GM18867 (cell line): ENCODE measurements around the gene USP10.
"Not testable (repeated sequence)": the region's sequence is repeated elsewhere in the genome, so short reads cannot be mapped to it uniquely, and the experiment has no call there.

Source experiments
- ATAC-seq: cut with Tn5 transposase; IDR thresholded peaks from one replicate; pipeline ENCODE4 v1.9.1; 2021; ENCODE audit warnings: mild to moderate bottlenecking, moderate library complexity; ENCODE audit not compliant: unreplicated experiment

USP10 gene

DNA sequence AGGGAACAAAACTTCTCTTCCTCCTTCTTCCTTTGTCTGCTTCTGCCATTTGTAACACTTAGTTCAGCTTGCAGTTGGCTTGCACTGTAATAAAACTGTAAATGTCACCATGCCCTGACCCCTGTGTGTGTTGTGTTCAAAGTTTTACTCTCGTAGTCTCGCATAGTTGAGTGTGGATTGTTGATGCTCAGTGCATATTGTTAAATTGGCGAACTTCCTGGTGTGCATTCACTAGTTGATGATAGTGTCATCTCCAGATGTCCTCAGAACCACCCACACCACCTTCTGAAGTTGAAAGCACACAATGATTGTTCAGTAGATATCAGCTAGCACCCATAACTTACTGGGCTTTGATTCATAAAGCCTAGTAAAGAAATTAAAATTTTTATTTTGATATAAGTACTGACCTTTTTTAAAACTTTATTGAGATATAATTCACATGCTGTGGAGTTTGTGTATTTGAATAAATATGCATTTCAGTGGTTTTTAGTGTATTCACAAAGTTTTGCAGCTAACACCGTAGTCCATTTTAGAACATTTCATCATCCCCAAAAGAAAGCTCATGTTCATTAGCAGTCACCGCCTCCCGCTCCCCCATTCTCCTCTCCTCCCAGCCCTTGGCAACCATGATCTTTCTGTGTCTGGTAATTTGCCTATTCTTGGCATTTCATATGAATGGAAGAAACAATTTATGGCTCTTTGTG lies 25.0 kb downstream of the USP10 start:
- ATAC-seq, result no peak

DNA sequence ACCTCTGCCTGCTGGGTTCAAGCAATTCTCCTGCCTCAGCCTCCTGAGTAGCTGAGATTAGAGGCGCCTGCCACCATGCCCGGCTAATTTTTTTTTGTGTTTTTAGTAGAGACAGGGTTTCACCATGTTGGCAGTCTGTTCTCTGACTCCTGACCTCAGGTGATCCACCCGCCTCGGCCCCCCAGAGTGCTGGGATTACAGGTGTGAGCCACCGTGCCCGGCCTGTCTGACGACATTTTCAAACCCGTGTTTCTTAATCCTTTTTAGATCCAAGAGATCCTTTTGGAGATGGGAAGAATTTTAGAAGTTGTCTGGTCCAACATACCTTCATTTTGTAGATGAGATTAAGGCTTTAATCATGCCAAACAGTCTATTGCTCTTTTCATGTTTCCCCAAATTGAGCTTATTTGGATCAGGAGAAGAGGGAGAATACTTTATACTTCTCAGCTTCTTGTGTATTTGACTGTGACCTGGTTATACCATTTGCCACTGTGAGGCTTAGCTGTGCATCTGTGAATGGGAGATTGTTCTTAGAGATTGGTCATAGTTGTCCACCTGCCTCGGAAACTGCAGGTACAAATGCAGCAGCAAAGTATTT lies 25.8 kb downstream of the USP10 start:
- no peak for ATAC-seq

DNA sequence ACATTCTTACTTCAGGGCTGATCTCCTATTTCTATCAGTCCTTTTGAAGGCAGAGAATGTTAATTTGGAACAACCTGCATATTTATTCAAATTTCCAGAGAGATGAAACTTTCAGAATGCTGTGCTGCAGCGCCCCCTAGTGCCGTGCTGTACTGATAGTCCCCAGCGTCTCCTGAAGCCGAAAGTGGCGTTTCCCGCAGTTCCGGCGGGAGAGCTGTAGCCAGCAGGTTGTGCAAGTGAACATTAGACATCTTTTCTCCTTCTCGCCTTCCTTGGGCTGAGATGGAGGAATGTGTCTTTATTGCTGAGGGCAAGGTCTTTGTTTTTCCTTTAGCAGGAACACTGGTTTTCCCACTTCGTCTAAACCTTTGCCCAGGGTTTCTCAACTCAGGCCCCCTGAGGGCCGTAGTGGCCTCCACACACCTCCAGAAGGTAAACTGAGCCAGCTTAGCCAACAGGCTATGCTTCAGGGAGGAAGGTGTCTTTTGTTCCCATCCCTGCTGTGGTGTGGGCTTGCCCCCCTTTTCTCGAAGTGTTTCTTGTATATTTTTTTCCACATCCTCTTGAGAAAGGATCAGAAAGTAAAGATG lies 26.4 kb downstream of the USP10 start:
- ATAC-seq, result peak; percentile 31

DNA sequence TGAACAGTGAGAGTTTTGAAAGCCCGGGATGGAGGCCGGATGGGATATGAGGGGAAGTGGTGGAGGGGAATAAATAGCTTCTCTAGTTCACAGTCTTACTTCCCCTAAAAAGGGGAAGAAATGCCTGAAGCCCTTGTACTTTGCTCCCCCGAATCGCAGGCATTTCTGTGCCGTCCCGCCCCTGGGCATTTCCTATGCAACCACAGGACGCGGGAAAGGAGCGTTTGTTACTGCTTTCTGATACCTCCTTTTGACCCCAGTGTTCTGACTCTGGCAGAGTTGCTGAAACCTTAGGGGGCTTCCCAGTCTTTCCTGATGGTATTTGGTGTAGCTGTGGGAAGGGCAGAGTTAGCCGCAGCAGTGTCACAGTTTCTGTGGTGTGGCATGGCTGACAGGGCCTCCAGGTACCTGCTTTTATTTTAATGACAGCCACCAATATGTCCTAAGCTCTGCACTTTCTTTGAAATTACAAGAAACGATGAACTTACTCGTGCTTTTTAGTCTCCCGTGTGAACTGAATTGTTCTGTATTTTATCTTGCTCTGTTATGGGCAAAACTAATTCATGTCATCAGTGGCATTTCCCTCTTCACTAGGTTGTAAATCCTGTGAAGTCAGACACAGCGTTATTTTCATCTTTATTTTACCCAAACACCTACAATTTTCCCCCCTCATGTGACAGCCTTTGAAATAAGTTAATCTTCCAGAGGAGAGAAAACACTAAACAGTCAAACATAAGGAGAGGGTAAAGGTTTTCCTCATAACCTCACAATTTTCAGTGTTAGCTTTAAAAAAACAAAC lies 27.1 kb downstream of the USP10 start:
- ATAC-seq, result no peak

DNA sequence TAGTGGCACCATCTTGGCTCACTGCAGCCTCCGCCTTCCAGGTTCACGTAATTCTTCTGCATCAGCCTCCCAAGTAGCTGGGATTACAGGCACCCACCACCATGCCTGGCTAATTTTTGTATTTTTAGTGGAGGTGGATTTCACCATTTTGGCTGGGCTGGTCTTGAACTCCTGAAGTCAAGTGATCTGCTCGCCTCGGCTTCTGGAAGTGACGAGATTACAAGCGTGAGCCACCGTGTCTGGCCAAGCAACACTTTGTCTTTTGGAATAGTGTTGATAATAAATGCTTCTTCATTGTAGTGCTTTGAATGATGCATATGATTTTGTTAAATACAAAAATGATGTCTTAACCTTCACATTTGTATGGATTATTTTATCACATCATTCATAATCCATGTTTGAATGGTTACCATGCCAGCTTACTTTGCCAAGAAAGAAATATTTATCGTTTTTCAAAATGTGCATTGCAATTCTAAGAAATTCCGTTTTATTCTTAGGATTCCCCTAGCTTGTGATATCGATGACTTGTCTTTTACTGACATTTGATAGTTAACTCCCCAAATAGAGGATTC lies 29.1 kb downstream of the USP10 start:
- ATAC-seq, result no peak

DNA sequence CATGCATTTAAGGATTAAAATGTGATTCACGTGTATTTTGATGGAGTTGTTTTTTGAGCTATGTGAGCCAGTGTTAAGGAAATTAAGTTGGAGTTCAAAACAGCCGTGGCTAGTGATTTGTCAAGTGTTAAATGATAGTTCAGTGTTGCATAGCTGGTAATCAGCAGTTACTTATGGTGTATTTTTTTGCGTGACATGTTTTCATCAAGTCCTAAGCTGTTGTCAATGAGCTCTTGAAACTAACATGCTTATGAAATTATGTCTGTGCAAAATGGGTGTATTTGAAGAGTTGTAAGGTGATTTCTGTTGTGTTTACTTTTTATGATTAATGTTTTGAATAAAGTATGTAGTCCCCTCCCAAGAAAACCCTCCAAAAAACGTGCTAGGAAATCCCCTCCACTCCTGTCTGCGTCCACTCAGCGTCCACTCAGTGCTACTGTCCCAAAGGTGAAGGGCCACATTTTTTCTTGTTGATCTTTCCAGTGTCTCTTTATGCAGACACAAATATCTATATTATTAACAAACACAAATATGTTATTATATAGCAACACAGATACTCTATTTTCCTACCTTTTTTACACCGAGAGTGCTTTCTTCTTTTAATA lies 30.0 kb downstream of the USP10 start:
- ATAC-seq, result no peak

DNA sequence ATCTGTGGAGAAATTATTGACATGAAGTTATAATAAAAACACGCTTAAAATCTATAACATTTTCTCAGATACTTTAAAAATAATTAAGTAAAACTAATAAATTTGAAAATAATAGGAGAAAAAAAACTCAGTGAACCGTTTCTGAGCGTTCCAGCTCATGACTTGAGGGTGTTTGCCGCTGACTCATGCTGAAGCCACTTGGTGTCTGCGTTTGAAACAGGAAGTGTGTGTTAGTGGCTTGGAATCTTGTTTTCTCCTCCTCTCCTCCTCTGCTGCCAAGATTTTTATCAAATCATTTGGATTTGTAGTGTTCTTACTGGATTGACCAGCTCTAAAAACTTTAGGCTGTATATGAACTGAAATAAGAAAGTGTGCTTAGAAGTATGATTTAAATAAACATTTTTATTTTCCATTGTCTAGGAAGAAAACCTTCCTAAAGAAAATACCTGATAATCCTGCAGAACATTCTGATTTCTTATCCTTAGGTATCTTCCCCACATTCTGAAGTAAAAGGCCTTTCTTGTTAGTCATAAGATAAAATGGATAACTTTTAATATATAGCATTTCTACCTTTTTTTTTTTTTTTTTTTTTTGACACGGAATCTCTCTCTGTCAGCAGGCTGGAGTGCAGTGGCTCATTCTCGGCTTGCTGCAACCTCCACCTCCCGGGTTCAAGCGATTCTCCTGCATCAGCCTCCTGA lies 30.8 kb downstream of the USP10 start:
- peak; percentile 61 for ATAC-seq

DNA sequence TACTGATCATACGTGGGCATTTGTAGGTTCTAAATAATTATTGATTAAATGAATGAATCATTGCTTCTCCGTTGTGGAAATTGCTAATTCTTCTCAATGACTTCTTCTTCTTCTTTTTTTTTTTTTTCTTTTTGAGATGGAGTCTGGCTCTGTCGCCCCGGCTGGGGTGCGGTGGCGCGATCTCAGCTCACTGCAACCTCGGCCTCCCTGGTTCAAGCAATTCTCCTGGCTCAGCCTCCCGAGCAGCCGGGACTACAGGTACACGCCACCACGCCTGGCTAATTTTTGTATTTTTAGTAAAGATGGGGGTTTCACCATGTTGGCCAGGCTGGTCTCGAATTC lies 32.5 kb downstream of the USP10 start:
- ATAC-seq, result not testable (repeated sequence)

DNA sequence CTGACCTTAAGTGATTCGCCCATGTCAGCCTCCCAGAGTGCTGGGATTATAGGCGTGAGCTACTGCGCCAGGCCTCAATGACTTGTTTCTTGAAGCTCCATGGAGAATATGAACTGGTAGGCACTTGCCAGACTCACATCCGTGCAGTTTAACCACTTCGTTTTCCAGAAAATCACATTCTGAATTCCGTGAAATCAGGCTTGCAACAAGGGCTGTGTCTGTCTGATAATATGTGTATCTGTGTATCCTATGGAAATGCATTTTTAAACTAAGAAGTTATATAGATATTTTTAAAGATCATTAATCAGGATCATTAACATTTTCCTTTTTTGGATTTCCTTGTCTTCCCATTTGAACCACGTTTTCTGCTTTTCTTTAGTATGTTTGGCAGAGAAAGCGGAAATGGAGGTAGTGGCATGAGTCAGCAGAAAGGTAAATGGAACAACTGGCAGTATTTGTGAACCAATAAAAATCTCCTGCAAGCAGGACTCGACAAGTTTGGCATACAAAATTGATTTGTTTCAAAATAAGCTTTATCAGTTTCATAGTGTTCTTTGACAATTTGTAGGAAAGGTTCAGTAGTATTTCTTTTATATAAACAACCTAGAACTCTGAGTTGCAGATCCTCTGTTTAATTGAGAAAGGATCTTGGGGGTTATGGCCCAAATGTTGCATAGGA lies 33.0 kb downstream of the USP10 start:
- no peak for ATAC-seq

DNA sequence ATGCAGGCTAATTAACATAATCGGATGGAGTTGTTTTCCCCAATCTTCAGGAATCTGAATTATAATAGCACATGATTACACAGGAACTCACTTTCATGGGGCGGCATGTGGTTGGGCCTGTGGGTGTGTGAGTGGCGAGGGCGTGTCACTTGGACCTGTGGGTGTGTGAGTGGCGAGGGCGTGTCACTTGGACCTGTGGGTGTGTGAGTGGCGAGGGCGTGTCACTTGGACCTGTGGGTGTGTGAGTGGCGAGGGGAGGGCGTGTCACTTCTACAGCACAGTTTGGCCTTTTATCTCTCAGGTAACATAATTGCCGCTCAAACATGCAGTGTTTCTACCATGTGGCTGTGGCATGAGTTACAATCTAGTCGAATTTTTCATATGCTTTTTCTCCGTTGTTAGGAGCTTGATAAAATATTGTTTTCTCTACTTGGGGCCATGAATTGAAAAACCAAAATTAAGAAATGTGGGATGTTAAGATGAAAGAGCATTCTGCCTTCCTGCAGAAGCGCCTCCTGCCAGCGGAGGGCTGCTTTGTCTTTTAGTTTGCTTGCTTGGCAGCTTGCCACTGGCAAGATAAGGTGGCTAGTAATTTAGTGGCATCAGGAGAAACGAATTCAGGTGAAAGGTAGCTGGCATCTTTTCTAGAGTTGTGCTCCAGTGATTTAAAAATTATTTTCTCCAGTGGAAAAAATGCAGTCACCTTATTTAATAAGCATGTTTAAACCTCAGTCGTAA lies 36.2 kb downstream of the USP10 start:
- no peak for ATAC-seq

DNA sequence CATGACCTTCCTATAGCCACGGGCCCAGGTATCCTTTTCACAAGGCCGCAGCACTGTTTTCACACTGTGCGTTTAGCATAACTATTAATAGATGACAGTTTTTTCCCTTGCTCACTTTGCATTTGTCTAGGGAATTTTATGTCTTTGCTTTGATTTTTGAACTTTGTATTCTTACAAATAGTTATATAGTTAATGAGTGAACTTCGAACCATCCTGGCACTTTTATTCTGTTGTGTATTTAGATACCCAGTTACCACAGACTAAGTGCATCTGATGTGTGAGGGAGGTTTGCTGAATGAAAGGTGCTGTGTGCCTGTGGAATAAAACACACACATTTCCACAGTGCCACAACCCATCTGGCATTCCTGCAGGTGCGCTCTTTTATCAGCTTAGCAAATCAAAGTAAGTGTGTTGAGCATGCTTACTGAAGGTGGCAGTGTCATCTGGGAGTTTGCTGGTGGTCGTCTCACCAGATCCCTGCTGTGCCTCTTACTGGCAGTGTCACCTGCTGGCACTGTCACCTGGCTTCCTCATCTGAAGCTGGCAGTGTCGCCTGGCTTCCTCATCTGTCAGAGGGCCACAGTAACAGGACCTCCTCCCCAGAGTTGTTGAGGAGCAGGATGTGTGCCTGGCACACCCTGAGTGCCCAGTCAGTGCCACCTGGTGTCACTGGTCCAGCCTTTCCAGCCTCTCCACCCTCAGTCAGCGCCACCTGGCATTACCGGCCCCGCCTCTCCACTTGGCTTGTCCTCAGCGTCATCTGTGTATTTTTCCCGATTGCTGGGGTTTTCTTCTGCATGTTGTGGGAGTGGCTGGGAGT lies 37.6 kb downstream of the USP10 start:
- no peak for ATAC-seq

DNA sequence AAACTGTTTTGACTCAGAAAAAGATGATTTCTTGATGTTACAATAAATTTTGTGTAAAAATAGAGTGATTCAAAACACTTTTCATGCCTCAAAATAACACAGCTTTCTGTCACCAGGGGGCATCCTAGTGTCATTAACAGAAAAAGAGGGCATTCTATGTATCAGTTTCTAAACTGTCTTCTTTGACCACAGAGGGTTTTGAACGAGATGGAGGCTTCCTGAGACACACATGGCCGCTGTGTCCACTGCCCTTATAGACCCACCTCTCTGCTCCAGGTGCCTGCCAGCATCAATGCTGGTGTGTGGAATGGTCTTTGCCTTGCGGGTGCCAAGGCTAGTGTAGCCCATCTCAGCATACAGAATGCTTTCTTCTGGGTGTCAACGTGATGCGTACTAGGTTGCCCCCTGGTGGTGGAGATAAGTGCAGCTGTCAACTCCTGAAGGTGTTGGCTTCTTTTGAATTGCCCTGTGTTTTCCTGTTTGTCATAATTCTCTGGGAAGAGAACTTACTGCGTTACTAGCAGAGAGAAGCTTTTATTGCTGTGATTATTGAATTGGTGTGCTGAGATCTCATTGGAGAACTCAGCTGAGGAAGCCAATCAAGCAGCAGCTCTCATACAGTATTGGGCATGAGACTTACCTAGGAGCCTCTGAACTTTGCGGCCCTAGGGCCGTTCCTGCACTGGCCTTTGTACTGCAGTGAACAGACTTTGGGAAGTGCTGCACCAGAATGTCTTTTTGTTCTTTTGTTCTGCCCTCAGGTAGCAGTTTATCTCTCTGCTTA lies 38.6 kb downstream of the USP10 start:
- ATAC-seq, result peak; percentile 63

DNA sequence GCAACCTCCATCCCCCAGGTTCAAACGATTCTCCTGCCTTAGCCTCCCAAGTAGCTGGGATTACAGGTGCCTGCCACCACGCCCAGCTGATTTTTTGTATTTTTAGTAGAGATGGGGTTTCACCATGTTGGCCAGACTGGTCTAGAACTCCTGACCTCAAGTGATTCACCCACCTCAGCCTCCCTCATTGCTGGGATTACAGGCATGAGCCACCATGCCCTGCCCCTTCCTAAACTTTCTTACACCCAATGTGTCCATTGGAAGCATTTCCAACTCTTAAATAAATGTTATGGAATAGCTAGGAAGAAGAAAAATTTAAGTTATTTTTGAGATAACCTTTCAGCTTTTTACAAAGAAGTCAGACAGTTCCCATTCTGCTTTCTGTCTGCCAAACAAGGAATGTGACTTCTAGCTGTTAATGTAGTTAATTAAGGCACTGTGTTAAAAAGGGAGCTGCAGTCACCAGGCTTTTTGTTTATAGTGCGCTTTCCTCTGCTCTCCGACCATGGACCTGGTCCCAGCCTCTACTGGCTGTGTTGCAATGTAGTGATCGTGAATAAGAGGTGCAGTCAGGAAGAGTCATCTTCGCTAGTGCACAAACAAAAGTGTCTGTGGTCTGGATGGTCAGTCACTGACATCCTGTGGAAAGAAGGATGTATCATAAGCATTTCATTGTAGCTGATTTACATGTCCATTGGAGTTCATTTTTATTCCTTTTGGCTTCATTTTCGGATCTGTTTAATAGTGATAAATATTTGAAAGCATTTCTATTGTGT lies 39.7 kb downstream of the USP10 start:
- no peak for ATAC-seq

DNA sequence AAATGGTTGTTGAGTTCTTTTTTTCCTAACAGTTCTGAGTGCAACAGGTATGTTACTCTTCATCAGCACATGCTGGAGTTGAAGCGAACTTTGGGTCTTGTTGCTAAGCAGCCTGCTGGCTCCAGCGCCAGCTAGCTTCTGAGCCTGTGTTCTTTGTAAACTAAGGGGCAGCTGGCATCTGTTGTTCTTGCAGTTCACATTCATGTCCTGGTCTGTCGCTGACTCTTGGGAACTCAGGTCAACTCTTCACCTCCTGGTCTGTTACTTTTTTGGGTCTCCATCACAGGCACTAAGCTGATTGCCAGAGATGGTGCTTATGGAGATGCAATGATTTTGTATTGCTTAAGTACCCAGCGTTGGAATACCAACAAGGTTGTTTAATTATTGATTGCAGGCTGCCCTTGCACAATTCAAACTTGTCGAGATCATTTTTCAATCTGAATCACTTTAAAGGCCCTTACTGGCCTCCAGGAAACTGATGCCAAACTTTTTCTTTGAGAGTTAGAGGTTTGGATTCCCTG lies 40.9 kb downstream of the USP10 start:
- no peak for ATAC-seq

DNA sequence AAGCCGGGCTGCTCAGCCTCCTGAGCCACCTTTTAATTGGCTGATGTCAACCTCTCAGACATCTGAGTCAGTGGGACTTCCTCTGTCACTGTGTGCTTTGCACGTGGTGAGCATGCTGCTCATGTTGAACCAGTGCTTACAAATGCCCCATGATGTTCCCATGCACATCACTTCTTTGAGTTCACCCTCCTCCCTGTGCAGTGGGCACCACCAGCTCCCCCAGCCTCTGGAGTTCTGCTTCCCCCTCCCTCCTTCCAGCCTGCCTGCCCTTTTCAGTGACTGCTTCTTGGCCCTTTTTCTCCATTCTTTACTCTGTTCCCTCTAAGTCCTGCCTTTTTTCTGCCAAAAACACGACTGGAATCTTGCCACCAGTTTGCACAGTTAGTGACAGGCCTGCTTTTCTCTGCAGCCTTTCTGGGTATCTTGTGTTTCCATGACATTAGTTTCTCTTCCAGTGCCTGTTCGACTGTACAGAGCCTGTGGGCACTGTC lies 41.6 kb downstream of the USP10 start:
- ATAC-seq, result no peak

DNA sequence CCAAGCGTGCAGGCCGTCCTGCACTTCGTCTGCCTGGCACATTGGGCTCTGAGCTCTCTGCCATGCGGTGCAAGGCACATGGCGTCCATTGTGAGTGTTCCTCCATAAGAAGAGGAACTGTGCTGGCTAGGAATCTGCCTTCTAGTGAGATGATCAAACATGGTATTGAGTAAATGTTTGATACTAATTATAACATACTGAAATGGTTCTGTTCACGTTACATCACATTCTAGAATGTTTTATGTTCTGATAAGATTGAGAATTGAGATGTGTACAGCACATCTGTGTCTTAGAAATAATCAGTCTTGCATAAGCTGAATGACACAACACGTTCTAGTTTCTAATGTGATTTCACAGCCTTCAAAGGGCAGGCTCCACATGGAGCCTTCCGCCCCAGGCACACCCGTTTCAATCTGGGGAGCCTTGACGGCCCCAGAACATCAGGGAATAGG lies 42.9 kb downstream of the USP10 start:
- no peak for ATAC-seq
